ENCODE results near the gene MLF1. TPM values are rescaled to one million over a fixed set of nuclear protein-coding genes. Genes with fewer than 3 reads are reported as not detected.

Gene MLF1
- total RNA-seq, 1 donor from 2014 or later: 29.3 TPM

DNA sequence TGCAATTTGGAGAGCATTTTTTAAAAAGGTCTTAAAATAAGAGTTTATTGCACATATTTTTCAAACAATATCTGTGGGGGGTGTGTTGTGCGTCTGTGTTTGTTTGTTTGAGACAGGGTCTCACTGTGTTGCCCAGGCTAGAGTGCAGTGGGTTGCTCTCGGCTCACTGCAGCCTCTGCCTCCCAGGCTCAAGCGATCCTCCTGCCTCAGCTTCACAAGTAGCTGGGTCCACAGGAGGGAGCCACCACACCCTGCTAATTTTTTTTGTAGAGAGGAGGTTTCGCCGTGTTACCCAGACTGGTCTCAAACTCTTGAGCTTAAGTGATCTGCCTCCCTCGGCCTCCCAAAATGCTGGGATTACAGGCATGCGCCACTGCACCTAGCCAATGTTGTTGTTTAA lies 2.7 kb downstream of the MLF1 start:
- FAIRE-seq: no peak
- no peak for DNase-seq (ENCODE audit: low spot score in 2 of 2)

DNA sequence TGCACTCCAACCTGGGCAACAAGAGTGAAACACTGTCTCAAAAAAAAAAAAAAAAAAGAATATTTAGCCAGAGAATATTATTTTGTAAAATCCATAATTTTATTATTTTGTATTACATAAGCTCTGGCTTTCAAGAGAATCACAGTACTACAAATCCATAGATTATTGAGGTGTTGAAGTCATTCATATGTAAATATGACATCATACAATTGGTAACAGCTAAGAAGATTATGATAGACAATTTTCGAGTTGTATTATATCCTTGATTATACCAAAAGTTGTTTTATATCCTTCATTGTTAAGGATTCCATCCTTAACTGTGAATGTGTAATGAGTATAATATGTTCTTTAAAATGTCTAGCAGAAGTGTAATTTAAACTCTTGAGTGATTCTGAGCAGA lies 3.7 kb downstream of the MLF1 start:
- DNase-seq (ENCODE audit: low spot score in 2 of 2) (no peak), FAIRE-seq (no peak)

DNA sequence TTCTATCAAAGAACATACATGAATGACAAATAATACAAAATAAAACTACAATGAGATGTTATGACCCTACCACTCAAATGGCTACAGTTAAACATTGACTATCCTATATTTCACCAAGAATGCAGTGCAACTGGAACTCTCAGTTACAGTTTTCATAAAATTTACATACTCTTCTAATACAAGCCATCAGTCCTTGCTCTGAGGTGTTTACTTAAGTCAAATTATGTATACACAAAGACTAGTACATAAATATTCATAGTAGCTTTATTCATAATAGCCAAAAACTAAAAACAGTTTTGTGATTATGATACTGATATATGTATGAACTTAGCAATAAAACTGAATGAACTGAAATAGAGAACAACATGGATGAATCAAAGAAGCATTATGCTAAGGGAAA lies 19.2 kb downstream of the MLF1 start:
- FAIRE-seq (no peak), DNase-seq (ENCODE audit: low spot score in 2 of 2) (no peak)

DNA sequence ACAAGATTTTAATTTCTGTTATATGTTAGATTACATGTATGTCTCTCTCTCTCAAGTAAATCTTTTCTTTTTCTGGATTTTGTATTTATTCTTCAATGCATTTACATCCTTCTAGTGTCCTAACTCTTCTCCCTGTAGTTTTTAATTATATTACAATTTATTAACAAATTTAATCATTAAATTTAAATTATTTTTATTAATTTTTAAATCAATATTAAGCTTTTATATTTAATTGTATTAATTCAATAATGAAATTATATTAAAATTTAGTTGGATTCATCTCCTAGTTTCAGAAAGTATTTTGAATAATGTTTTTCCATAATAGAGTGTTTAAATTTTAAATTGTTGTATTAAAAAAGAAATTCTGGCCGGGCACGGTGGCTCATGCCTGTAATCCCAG lies 29.8 kb downstream of the MLF1 start:
- FAIRE-seq: peak; percentile 97
- no peak for DNase-seq (ENCODE audit: low spot score in 2 of 2)

DNA sequence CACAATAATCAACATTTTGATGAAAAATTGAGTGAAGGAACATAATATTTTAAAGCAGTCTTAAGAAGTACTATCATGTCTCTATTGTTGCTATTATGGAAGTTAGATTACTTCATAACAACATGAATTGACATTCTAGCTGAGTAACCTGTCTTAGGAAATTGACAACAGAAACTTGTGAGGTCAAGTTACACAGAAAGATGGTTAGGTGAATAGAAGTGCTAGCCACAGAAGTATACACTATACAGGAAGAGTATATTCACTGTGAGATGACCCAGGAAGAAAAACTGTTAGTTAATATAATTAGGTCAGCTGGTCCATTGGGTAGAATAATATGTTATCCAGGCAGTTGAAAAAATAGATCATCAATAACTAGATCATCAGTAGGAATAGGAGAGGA lies 31.2 kb downstream of the MLF1 start:
- DNase-seq (ENCODE audit: low spot score in 2 of 2): no peak
- no peak for FAIRE-seq

DNA sequence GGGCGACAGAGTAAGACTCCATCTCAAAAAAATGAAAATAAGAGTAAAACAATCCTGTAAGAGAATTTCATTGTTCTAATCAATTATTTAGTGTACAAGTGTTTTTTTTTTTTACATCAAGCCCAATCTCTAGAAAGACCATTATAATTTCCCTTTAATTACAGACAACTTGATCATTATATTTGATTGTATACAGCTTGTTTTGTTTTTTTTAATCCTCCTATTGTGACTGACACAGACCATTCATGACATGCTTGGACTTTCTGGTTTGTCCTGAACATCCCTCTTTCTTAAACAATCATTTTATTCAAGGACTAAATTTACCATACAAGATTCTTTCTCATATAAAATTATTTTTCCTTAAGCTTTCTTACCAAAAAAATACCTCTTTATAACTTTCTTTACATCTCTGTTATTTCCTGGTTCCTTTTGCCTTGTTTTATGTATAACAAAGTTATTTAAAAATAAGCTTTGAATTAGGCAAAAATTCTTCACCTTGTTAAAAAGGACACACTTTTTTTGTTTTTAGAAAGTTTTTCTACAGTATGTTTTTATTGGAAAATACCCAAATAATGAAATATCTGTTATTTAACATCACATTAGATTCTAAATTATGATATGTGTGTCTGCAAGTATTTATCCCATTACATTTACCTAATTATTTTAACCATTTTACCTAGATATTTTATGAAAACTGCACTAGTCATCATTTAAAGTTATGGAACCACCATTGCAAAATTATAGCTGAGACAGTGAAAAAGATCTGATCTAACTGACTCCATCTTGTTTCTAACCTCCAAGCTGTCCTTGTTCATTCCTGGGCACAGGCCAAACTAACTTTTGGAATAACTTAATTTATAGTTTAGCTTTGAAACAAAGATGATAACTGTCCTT lies 47.2 kb downstream of the MLF1 start:
- DNase-seq (ENCODE audit: low spot score in 2 of 2) (no peak), FAIRE-seq (peak; percentile 59)

DNA sequence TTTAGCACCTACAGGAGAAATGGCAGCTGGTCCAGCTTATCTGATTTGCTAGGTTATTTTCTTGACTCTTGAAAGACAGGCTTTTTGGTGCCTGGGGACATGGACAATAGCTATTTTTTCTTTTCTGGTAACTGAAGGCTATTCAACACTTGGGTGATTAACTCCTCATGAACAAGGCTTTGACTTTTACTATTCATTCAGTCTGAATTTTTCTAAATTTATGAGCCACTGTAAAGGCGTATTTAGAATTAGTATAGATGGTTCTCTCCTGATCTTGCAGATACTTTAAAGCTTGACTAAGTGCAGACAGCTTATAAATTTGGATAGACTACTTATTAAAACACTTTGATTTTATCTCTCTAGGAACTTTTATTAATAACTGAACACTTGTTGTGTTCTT lies 54.9 kb downstream of the MLF1 start:
- FAIRE-seq: no peak

DNA sequence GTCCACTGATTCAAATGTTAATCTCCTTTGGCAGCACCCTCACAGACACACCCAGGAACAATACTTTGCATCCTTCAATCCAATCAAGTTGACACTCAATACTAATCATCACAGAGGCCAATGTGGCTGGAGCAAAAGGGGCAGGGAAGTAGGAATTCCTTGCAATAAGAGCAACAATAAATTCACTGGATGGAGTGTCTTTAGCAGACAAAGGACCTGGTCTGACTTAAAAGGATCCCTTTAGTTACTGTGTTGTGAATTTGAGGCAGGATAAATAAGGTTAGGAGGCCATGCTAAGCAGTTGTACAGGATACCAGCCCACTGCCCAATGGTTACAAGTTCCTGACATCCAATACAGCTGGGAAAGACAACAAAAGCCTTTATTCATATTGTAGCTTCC lies 61.0 kb downstream of the MLF1 start:
- FAIRE-seq: no peak

More for the DNA sequence above, 54.9 kb downstream of the MLF1 start:
- DNase-seq (ENCODE audit: low spot score in 2 of 2): no peak

DNA sequence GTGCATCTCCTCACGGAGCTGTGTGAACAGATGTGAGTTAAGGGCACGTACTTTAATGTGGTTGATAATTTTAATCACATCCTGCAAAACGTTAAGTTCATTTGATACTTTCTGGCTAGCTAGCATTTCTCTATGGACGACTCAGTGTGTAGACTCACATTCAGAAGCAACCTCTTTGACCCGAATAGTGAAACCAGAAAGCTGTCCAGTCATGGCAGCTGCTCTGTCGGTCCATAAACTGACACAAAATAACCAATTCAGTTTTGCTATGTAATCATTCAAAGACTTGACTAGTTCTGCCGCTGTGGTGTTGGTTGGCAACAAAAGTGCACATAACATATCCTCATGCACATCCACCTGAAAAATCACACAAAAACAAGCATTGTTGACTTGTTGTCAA lies 69.7 kb downstream of the MLF1 start:
- DNase-seq (ENCODE audit: low spot score in 2 of 2) (no peak), FAIRE-seq (no peak)

More for the DNA sequence above, 61.0 kb downstream of the MLF1 start:
- DNase-seq (ENCODE audit: low spot score in 2 of 2): no peak

DNA sequence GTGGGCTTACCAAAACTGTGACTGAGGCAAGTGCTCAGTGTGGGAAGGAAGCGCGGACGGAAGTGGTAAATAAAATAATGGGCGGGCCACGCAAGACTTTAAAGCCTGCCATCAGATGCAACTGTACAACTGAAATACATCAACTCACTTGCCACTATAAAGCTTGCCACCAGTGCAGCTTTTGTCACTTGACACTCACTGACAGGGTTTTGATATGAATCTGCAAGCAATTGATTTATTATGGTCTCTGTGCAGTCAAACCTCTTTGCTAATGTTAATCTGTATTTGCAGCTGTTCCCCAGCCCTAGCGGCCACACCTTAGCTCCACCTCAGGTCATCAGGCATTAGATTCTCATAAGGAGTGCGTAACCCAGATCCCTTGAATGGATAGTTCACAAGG lies 71.0 kb downstream of the MLF1 start:
- no peak for FAIRE-seq

DNA sequence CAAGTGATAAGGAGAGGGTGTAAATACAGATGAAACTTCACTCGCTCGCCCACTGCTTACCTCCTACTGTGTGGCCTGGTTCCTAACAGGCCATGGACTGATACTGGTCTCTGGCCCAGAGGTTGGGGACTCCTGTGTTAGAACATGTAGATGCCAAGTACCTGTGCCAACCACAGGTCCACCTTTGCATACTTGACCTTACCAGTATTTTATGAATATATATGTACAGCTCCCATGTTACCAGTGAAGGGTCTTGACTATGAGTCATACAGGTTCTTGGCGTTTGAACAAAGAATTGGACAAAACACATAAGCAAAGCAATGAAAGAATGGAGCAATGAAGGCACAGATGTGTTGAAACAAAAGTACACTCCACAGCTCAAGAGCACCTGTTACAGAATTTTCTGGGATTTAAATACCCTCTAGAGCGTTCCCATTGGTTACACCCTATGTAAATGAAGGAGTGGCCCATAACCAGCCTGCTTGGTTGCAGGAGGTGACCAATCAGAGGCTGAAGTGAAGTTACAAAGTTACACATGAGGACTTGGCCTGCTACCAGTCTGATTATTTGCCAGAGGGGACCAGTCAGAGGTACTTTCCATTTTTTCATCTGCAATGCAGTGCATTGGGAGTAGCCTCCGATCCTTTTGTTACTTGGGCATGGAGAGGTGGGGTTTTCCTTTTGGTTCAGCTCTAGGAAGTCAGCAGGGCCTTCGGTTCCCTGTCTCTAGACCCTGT lies 71.6 kb downstream of the MLF1 start:
- DNase-seq (ENCODE audit: low spot score in 2 of 2): no peak
- no peak for FAIRE-seq

More for the DNA sequence above, 71.0 kb downstream of the MLF1 start:
- no peak for DNase-seq (ENCODE audit: low spot score in 2 of 2)

DNA sequence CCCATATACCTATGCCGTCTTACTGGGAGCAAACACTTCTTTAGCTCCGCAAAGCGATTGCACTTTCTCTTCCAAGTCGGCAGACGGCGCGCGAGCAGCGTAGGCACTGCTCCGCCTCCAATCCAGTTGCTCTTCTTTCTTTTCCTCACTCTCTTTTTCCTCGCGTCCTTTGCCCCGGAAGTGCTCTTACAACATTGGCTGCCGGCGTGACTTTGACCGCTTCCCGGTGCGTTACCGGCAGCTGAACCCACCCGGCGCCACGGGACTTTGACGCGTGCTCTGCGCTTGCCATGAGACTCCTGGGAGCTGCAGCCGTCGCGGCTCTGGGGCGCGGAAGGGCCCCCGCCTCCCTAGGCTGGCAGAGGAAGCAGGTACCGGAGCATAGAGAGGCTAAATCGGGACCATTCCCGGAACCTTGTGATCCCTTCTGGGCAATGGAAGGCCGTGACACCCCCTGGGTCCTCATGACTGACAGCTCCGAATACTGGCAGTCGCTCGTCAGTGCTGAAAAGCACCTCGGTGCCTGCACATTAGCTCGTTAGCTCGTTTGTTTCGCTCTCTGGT lies 73.4 kb downstream of the MLF1 start, which contains the start of gene GFM1:
GFM1 (plus strand) TSS at position 183 of the 564 bp plus-strand sequence; CDS start at position 291, 108 bp downstream.
- DNase-seq (ENCODE audit: low spot score in 2 of 2) (peak; percentile 71 to 82), FAIRE-seq (peak; percentile 52)

DNA sequence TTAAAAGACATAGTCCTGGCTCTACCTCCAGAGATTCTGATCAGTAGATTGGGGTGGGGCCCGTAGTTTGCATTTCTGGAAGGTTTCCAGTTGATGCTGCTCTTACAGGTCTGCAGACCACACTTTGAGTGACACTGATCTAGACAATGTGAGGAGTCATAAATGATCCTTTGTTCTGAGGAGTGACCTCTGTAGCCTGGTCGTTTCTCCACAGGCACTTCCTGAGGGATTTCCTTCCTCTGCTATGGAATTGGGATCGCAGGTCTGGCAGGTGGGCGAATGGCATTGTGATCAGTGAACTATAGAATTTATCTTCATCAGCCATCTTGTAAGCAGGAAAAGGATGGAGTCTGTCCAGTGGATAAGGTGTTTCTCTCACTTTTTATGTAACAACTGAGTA lies 78.8 kb downstream of the MLF1 start:
- FAIRE-seq (no peak), DNase-seq (ENCODE audit: low spot score in 2 of 2) (no peak)

DNA sequence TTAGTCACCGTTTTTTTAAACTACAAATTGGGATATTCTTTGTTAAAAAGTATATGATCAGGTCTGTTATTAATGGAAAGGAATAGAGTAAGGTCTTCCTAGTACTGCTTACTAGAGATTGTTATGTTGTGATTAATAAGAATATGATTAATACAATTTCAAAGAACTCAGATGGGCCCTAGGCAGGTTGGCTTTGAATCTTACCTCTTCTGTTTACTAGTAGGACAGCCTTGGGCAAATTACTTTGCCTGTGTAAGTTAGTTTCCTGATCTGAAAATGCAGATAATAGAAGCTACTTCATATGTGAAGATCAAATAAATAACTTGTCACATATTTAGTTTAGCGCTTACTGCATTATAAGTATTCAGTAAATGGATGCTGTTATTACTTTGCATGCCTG lies 80.2 kb downstream of the MLF1 start:
- DNase-seq (ENCODE audit: low spot score in 2 of 2) (no peak), FAIRE-seq (no peak)

DNA sequence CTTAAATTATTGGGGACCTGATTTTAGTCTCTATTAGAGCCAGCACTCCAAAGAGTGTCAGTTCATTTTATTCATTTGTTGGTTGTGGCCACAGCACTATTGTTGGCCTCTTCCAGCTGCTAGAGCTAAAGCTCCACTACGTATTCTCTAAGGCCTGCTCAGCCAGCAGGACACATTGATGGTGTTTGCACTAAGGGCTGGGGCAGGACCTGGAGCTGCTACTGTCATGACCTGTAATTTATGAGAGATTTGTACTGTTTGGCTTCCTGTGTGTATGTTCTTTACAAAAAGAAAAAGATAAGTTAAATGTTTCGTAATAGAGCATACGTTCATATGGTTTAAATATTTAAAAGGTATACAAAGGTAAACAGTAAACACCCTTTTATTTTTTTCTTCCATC lies 81.5 kb downstream of the MLF1 start:
- DNase-seq (ENCODE audit: low spot score in 2 of 2) (no peak), FAIRE-seq (no peak)

Small RNAs within 50 kb of the gene (small RNA-seq; reads per million reads assigned to genes)
- gene AC025033.1: not detected

Other genes starting within 250 kb of the MLF1 start
- 58.7 TPM for gene GFM1, start 73.3 kb downstream of the MLF1 start, total RNA-seq
- 7.3 TPM for gene LXN, start 101.5 kb downstream of the MLF1 start, total RNA-seq
- 4.5 TPM for gene RARRES1, start 161.3 kb downstream of the MLF1 start, total RNA-seq
- 34.6 TPM for gene MFSD1, start 230.9 kb downstream of the MLF1 start, total RNA-seq